ENCODE results near the gene PKD2L2. TPM values are rescaled to one million over a fixed set of nuclear protein-coding genes. Genes with fewer than 3 reads are reported as not detected.

The PKD2L2 gene
- total and polyA plus RNA-seq, 9 of the 15 experiments (the other 6 are each of a cell fraction or from before 2014, with no cell fraction given) = 0.08 to 0.25 (median 0.11) TPM; not detected in 5

GRCh38 chr5:137901011-137901817, 12.0 kb downstream of the PKD2L2 start (continued):
- TF ChIP-seq HNRNPUL1 (IDR thresholded peaks at IDR 0.05; ENCODE audit: low read length) (no peak), JUND (IDR thresholded peaks at IDR 0.05; ENCODE audit: borderline replicate concordance, low read depth, low read length) (no peak), JUND (tag; IDR thresholded peaks at IDR 0.05; ENCODE audit: borderline replicate concordance, low read depth, low read length) (no peak), ZSCAN32 (CRISPR knock-in tag; IDR thresholded peaks at IDR 0.05) (no peak), TGIF2 (CRISPR knock-in tag; IDR thresholded peaks at IDR 0.05) (no peak), NCOA6 (IDR thresholded peaks at IDR 0.05) (no peak), HNRNPLL (IDR thresholded peaks at IDR 0.05; ENCODE audit: low read depth, low read length, poor library complexity, severe bottlenecking) (no peak), MYBL2 (IDR thresholded peaks at IDR 0.05; ENCODE audit: low read depth) (no peak), MYBL2 (CRISPR knock-in tag; IDR thresholded peaks at IDR 0.05; ENCODE audit: borderline replicate concordance) (no peak), LCOR (CRISPR knock-in tag; IDR thresholded peaks at IDR 0.05) (no peak), ZNF384 (IDR thresholded peaks at IDR 0.05; ENCODE audit: low read depth, low read length) (peak; percentile 78), ARHGAP35 (IDR thresholded peaks at IDR 0.05; ENCODE audit: partially characterized antibody) (no peak), FOXA1 (IDR thresholded peaks at IDR 0.05; ENCODE audit: borderline replicate concordance) (no peak)
- TF ChIP-seq, protein P1, sequence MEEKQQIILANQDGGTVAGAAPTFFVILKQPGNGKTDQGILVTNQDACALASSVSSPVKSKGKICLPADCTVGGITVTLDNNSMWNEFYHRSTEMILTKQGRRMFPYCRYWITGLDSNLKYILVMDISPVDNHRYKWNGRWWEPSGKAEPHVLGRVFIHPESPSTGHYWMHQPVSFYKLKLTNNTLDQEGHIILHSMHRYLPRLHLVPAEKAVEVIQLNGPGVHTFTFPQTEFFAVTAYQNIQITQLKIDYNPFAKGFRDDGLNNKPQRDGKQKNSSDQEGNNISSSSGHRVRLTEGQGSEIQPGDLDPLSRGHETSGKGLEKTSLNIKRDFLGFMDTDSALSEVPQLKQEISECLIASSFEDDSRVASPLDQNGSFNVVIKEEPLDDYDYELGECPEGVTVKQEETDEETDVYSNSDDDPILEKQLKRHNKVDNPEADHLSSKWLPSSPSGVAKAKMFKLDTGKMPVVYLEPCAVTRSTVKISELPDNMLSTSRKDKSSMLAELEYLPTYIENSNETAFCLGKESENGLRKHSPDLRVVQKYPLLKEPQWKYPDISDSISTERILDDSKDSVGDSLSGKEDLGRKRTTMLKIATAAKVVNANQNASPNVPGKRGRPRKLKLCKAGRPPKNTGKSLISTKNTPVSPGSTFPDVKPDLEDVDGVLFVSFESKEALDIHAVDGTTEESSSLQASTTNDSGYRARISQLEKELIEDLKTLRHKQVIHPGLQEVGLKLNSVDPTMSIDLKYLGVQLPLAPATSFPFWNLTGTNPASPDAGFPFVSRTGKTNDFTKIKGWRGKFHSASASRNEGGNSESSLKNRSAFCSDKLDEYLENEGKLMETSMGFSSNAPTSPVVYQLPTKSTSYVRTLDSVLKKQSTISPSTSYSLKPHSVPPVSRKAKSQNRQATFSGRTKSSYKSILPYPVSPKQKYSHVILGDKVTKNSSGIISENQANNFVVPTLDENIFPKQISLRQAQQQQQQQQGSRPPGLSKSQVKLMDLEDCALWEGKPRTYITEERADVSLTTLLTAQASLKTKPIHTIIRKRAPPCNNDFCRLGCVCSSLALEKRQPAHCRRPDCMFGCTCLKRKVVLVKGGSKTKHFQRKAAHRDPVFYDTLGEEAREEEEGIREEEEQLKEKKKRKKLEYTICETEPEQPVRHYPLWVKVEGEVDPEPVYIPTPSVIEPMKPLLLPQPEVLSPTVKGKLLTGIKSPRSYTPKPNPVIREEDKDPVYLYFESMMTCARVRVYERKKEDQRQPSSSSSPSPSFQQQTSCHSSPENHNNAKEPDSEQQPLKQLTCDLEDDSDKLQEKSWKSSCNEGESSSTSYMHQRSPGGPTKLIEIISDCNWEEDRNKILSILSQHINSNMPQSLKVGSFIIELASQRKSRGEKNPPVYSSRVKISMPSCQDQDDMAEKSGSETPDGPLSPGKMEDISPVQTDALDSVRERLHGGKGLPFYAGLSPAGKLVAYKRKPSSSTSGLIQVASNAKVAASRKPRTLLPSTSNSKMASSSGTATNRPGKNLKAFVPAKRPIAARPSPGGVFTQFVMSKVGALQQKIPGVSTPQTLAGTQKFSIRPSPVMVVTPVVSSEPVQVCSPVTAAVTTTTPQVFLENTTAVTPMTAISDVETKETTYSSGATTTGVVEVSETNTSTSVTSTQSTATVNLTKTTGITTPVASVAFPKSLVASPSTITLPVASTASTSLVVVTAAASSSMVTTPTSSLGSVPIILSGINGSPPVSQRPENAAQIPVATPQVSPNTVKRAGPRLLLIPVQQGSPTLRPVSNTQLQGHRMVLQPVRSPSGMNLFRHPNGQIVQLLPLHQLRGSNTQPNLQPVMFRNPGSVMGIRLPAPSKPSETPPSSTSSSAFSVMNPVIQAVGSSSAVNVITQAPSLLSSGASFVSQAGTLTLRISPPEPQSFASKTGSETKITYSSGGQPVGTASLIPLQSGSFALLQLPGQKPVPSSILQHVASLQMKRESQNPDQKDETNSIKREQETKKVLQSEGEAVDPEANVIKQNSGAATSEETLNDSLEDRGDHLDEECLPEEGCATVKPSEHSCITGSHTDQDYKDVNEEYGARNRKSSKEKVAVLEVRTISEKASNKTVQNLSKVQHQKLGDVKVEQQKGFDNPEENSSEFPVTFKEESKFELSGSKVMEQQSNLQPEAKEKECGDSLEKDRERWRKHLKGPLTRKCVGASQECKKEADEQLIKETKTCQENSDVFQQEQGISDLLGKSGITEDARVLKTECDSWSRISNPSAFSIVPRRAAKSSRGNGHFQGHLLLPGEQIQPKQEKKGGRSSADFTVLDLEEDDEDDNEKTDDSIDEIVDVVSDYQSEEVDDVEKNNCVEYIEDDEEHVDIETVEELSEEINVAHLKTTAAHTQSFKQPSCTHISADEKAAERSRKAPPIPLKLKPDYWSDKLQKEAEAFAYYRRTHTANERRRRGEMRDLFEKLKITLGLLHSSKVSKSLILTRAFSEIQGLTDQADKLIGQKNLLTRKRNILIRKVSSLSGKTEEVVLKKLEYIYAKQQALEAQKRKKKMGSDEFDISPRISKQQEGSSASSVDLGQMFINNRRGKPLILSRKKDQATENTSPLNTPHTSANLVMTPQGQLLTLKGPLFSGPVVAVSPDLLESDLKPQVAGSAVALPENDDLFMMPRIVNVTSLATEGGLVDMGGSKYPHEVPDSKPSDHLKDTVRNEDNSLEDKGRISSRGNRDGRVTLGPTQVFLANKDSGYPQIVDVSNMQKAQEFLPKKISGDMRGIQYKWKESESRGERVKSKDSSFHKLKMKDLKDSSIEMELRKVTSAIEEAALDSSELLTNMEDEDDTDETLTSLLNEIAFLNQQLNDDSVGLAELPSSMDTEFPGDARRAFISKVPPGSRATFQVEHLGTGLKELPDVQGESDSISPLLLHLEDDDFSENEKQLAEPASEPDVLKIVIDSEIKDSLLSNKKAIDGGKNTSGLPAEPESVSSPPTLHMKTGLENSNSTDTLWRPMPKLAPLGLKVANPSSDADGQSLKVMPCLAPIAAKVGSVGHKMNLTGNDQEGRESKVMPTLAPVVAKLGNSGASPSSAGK (IDR thresholded peaks at IDR 0.05) = peak; percentile 15; the same call in 1 of the 2 replicates
